IPS-NIHi7 (cell line): ENCODE measurements around the gene LHFPL5.

Experiments used
- DNase-seq: peaks from one replicate; pipeline ENCODE4 v3.0.0; 2012; ENCODE audit warnings: mixed read lengths; ENCODE audit errors: extremely low spot score

The LHFPL5 gene

GRCh38 chr6:35794536-35795452, 10.4 kb upstream of the LHFPL5 start:
- no peak for DNase-seq

GRCh38 chr6:35795453-35796071, 9.6 kb upstream of the LHFPL5 start:
- DNase-seq = no peak

- DNase-seq = no peak
These were observed 8.9 kb upstream of the LHFPL5 start for GRCh38 chr6:35796236-35796635.

- peak; percentile 47 for DNase-seq
These were observed 7.2 kb upstream of the LHFPL5 start for GRCh38 chr6:35797837-35798526.

GRCh38 chr6:35798706-35799105, 6.4 kb upstream of the LHFPL5 start:
- DNase-seq = no peak

- no peak for DNase-seq
These were observed 4.0 kb upstream of the LHFPL5 start for GRCh38 chr6:35801148-35801547.

- no peak for DNase-seq
These were observed 3.5 kb downstream of the LHFPL5 start for GRCh38 chr6:35808688-35809087.

- DNase-seq = no peak
These were observed 4.7 kb downstream of the LHFPL5 start for GRCh38 chr6:35809809-35810208.

GRCh38 chr6:35810971-35811698, 6.0 kb downstream of the LHFPL5 start:
- DNase-seq = no peak

GRCh38 chr6:35811699-35811995, 6.5 kb downstream of the LHFPL5 start:
- no peak for DNase-seq

GRCh38 chr6:35817515-35817914, 12.4 kb downstream of the LHFPL5 start:
- DNase-seq = no peak

GRCh38 chr6:35823601-35824000, 18.4 kb downstream of the LHFPL5 start:
- DNase-seq = no peak

- DNase-seq = no peak
These were observed 19.5 kb downstream of the LHFPL5 start for GRCh38 chr6:35824552-35825192.

GRCh38 chr6:35829306-35829705, 24.2 kb downstream of the LHFPL5 start:
- no peak for DNase-seq

- no peak for DNase-seq
These were observed 26.3 kb downstream of the LHFPL5 start for GRCh38 chr6:35831257-35832007.

GRCh38 chr6:35833536-35833935, 28.4 kb downstream of the LHFPL5 start:
- no peak for DNase-seq

GRCh38 chr6:35839019-35839418, 33.9 kb downstream of the LHFPL5 start:
- no peak for DNase-seq

GRCh38 chr6:35842381-35842780, 37.2 kb downstream of the LHFPL5 start:
- no peak for DNase-seq

- no peak for DNase-seq
These were observed 39.1 kb downstream of the LHFPL5 start for GRCh38 chr6:35844290-35844689.

GRCh38 chr6:35850208-35850607, 45.1 kb downstream of the LHFPL5 start:
- no peak for DNase-seq

GRCh38 chr6:35852994-35853393, 47.8 kb downstream of the LHFPL5 start:
- DNase-seq = no peak
